HepG2 (cell line): ENCODE measurements around the gene SESN1. TPM values are rescaled to one million over a fixed set of nuclear protein-coding genes. Genes with fewer than 3 reads are reported as not detected.

Experiments used
- ATAC-seq: fragments of 200-7000 bp; cut with Tn5 transposase; 3 replicates; pipeline ENCODE4 v1.9.1; 2020; ENCODE audit warnings: mild to moderate bottlenecking, moderate library complexity
- BruUV-seq: library from RNA; stranded (reverse); fragments of 400-500 nt; replicated peaks from 2 replicates; lab custom pipeline; 2021; lab: Mats Ljungman, UMichigan
- CTCF ChIA-PET: fragments of 300-600 bp; formaldehyde crosslinking; extraction: SDS; loops from one replicate; lab custom pipeline; 2021; ENCODE audit warnings: low total read pairs, inconsistent platforms, low intra/inter-chr PET ratio; lab: Yijun Ruan, JAX
- POLR2A ChIA-PET: fragments of 350-600 bp; sonication (Branson Sonifier 250); formaldehyde crosslinking; loops from one replicate; lab custom pipeline; 2020; ENCODE audit warnings: antibody characterized with exemption, inconsistent platforms; lab: Yijun Ruan, JAX
- DNase-seq: peaks from one replicate; pipeline ENCODE4 v3.0.0-alpha.2; 2015; ENCODE audit warnings: low spot score
- FAIRE-seq: peaks from 3 replicates; lab custom pipeline; 2011; peaks lifted over from hg19 to GRCh38; lab: Jason Lieb, UNC
- H2AFZ ChIP-seq: one replicate; pipeline ENCODE4 v1.6.1; 2011; ENCODE audit warnings: low read length, inconsistent platforms
- H3K27ac ChIP-seq: fragments of 300-600 bp; 3 replicates; pipeline ENCODE4 v1.8.0; 2011; ENCODE audit warnings: mixed run types, mild to moderate bottlenecking, mixed read lengths, low read length, inconsistent platforms; ENCODE audit not compliant: insufficient read depth; ENCODE audit errors: extremely low read length
- H3K27me3 ChIP-seq, 2 experiments: fragments of 200-600 bp in 1 of 2; 2 replicates in 1 of 2; 3 replicates in 1 of 2; pipeline versions ENCODE4 v1.6.0 to v1.8.0; 2011; ENCODE audit warnings: low read length in 2 of 2, mild to moderate bottlenecking in 2 of 2, moderate library complexity in 2 of 2, inconsistent platforms in 1 of 2; ENCODE audit not compliant: insufficient read depth in 2 of 2, control insufficient read depth in 1 of 2
- H3K36me3 ChIP-seq, 2 experiments: fragments of 200-600 bp in 1 of 2; replicated peaks in 1 of 2; 2 replicates in 1 of 2; 3 replicates in 1 of 2; pipeline versions ENCODE4 v1.5.1 to v1.8.0; 2011; ENCODE audit warnings: low read length in 2 of 2, inconsistent platforms in 1 of 2; ENCODE audit not compliant: insufficient read depth in 2 of 2, control insufficient read depth in 1 of 2
- H3K4me1 ChIP-seq: 2 replicates; pipeline ENCODE4 v1.5.1; 2012; ENCODE audit warnings: low read length, inconsistent platforms; ENCODE audit not compliant: insufficient read depth
- H3K4me2 ChIP-seq: 2 replicates; pipeline ENCODE4 v1.6.0; 2011; ENCODE audit warnings: low read depth, low read length, inconsistent platforms
- H3K4me3 ChIP-seq, 3 experiments: fragments of 200-600 bp in 1 of 3; sonication (generic), shearing (Covaris generic) in 1 of 3; replicated peaks in 1 of 3; 2 replicates each; pipeline ENCODE4 v1.5.1; 2011 to 2016; ENCODE audit warnings: low read length in 3 of 3, inconsistent platforms in 2 of 3, low read depth in 2 of 3, mild to moderate bottlenecking in 2 of 3, control low read depth in 1 of 3, mixed read lengths in 1 of 3; ENCODE audit not compliant: insufficient read depth in 1 of 3
- H3K79me2 ChIP-seq: one replicate; pipeline ENCODE4 v1.6.1; 2011; ENCODE audit warnings: low read length, inconsistent platforms; ENCODE audit not compliant: insufficient read depth
- H3K9ac ChIP-seq: 2 replicates; pipeline ENCODE4 v1.6.0; 2011; ENCODE audit warnings: mild to moderate bottlenecking, low read depth, low read length, inconsistent platforms; ENCODE audit not compliant: insufficient read depth
- H3K9me3 ChIP-seq: 2 replicates; pipeline ENCODE4 v1.5.1; 2012; ENCODE audit warnings: mild to moderate bottlenecking, low read length
- H4K20me1 ChIP-seq: 2 replicates; pipeline ENCODE4 v1.6.0; 2011; ENCODE audit warnings: inconsistent platforms, mild to moderate bottlenecking, low read length, moderate library complexity; ENCODE audit not compliant: insufficient read depth
- FOXA1 ChIP-seq, 2 experiments: fragments of 450-650 bp in 1 of 2; sonication (generic) in 1 of 2; formaldehyde crosslinking in 1 of 2; IDR thresholded peaks; 2 replicates each; pipeline versions ENCODE4 v1.4.0 to v1.6.1; 2016 to 2020; ENCODE audit warnings: missing genetic modification reagents in 1 of 2
- GPBP1L1 ChIP-seq: sonication (generic); formaldehyde crosslinking; IDR thresholded peaks from 2 replicates; pipeline ENCODE4 v1.5.0; 2020; ENCODE audit warnings: mild to moderate bottlenecking, missing genetic modification reagents
- KLF6 ChIP-seq: IDR thresholded peaks from 2 replicates; pipeline ENCODE4 v1.8.0; 2016; ENCODE audit warnings: missing biosample characterization, missing genetic modification reagents
- KMT2B ChIP-seq: IDR thresholded peaks from 2 replicates; pipeline ENCODE4 v1.6.1; 2016; ENCODE audit warnings: missing genetic modification reagents, missing compliant biosample characterization
- NFKBIZ ChIP-seq: IDR thresholded peaks from 2 replicates; pipeline ENCODE4 v1.6.1; 2018; ENCODE audit warnings: missing genetic modification reagents, missing compliant biosample characterization
- YY1 ChIP-seq: IDR thresholded peaks from 2 replicates; pipeline ENCODE4 v1.6.1; 2011; ENCODE audit warnings: low read length, low read depth, moderate library complexity, mild to moderate bottlenecking; ENCODE audit not compliant: insufficient read depth, insufficient replicate concordance
- ZFP36L2 ChIP-seq: sonication (generic); formaldehyde crosslinking; IDR thresholded peaks from 2 replicates; pipeline ENCODE4 v1.4.0; 2020; ENCODE audit warnings: missing genetic modification reagents
- ZNF124 ChIP-seq: sonication (generic); formaldehyde crosslinking; IDR thresholded peaks from 2 replicates; pipeline ENCODE4 v1.4.0; 2020; ENCODE audit warnings: missing genetic modification reagents
- ZNF407 ChIP-seq: sonication (generic); formaldehyde crosslinking; IDR thresholded peaks from one replicate; pipeline ENCODE4 v1.5.1; 2020; ENCODE audit warnings: mild to moderate bottlenecking, missing genetic modification reagents; ENCODE audit errors: not compliant biosample characterization
- ZNF431 ChIP-seq: sonication (generic); formaldehyde crosslinking; IDR thresholded peaks from 2 replicates; pipeline ENCODE4 v1.9.0; 2022; ENCODE audit warnings: missing genetic modification reagents, low read depth, mild to moderate bottlenecking, borderline replicate concordance
- ZNF557 ChIP-seq: sonication (generic); formaldehyde crosslinking; IDR thresholded peaks from 2 replicates; pipeline ENCODE4 v1.4.0; 2020; ENCODE audit warnings: missing genetic modification reagents
- WGBS: methylation state at CpG from one replicate; pipeline ENCODE4 v1.1.6; 2017; ENCODE audit warnings: low lambda C conversion rate; 5-methylcytosine and 5-hydroxymethylcytosine counted together
- in situ Hi-C: cut with HindIII; loops from 2 replicates; pipeline ENCODE4 v1.10.0; 2017; ENCODE audit warnings: low pct_unique_long_range_greater_than_20kb; ENCODE audit not compliant: extremely low pct_ligation_motif_present
- intact Hi-C: fragments of 100-400 bp; cut with micrococcal nuclease; formaldehyde crosslinking; loops from one replicate; pipeline ENCODE4 v1.10.0; 2022; ENCODE audit not compliant: unreplicated experiment
- polyA plus RNA-seq, 8 experiments: library from polyadenylated mRNA; depleted of rRNA in 3 of 8; stranded (reverse) in 7 of 8; unstranded in 1 of 8; fragments of >200 nt; fragmentation: Illumina TruSeq in 4 of 8; extraction: Trizol in 4 of 8; gene quantifications; 2 replicates each; pipeline versions ENCODE4 v1.2.1 to v1.2.3, GENCODE V29; 2011 to 2016; ENCODE audit warnings: low read depth in 4 of 8, missing spikeins in 1 of 8, mixed read lengths in 1 of 8; ENCODE audit not compliant: insufficient read depth in 1 of 8
- total RNA-seq, 5 experiments: library from RNA; depleted of rRNA; stranded (reverse); fragments of >200 nt; fragmentation: Illumina TruSeq; extraction: Trizol; gene quantifications; 2 replicates each; pipeline ENCODE4 v1.2.3, GENCODE V29; 2016; ENCODE audit warnings: low read depth in 1 of 5
- TF ChIP-seq, protein P1 (sequence below): sonication (generic); formaldehyde crosslinking; IDR thresholded peaks from 2 replicates; pipeline ENCODE4 v1.8.1; 2023; ENCODE audit warnings: mild to moderate bottlenecking, missing genetic modification reagents

The SESN1 gene
- total and polyA plus RNA-seq, 2 of the 13 experiments (the other 11 are each of a cell fraction or from before 2014, with no cell fraction given): 24.9 to 44.7 TPM

DNA sequence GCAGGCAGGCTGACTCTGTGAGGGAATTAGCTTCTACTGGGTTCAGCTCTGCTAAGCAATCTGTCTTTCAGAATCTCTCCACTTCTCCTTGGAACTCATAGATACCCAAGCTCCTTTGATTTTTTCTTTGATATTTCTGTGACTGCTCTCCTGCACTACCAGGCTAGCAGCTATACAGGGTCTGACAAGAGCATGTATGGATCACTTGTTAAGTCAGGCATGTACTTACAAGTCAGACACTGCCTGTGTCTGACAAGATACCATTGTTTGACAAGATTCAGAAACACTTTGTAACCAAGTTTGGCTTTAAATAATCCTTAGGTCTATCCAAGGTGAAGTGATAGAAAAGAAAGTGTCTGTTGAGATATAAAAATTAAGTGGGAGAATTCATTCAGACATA, 79.5 kb downstream of the SESN1 start (continued):
- TF ChIP-seq, protein P1, sequence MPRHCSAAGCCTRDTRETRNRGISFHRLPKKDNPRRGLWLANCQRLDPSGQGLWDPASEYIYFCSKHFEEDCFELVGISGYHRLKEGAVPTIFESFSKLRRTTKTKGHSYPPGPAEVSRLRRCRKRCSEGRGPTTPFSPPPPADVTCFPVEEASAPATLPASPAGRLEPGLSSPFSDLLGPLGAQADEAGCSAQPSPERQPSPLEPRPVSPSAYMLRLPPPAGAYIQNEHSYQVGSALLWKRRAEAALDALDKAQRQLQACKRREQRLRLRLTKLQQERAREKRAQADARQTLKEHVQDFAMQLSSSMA (CRISPR knock-in tag): no peak
- TF ChIP-seq ZNF431 (no peak), ZNF557 (no peak), KLF6 (CRISPR knock-in tag) (no peak), KMT2B (CRISPR knock-in tag) (no peak), YY1 (no peak), ZNF124 (CRISPR knock-in tag) (no peak), ZFP36L2 (CRISPR knock-in tag) (no peak)
- TF ChIP-seq, all 625 proteins: peak for 0

DNA sequence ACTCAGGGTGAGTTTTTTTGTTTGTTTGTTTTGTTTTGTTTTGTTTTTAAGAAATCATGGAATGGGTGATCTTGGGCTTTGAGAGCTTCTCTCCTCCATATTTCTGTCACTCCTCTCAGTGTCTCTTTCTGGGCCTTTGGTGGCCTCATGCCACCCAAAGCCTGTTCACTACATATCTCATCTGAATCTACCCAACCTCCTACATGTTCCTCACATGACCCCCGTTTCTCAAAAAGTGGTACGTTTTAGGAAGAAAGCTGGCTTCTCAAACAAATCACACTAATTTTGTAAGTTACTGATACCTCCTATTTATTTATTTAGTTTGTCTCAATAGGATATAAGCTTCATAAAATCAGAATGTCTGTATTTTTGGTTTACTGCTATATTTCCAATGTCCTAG, 80.0 kb downstream of the SESN1 start:
- Histone ChIP-seq H3K4me1 (peaks cover 24% of the 10 kb centered on the region), H4K20me1 (no peaks in the 10 kb centered on the region), H3K9ac (no peak overlapping the region), H3K27ac (no peak overlapping the region), H3K4me2 (no peak overlapping the region), H3K4me3 (no peak overlapping the region), H3K79me2 (peaks cover 8% of the 10 kb centered on the region), H3K27me3 (no peaks in the 10 kb centered on the region; a peak in 1 of 5 replicates), H3K36me3 (no peaks in the 10 kb centered on the region), H2AFZ (no peak overlapping the region), H3K9me3 (no peaks in the 10 kb centered on the region)
- 94% methylated on average over 2 of the region's 2 CpGs for WGBS
- no peak for DNase-seq
- ChIA-PET CTCF (no interaction called here), POLR2A (no interaction called here)
- intact Hi-C loops: no loop called here
- no TSS peak for BruUV-seq
- FAIRE-seq: no peak
- ATAC-seq: no peak
- in situ Hi-C loops: no loop called here
- TF ChIP-seq FOXA1 (IDR thresholded peaks at IDR 0.05) (no peak), FOXA1 (CRISPR knock-in tag; IDR thresholded peaks at IDR 0.05) (no peak), NFKBIZ (CRISPR knock-in tag) (no peak), ZNF407 (CRISPR knock-in tag) (no peak), GPBP1L1 (CRISPR knock-in tag) (no peak)
